OCI-LY3 (cell line): ENCODE results near the gene DACH2.

ENCODE experiments used
- H2AFZ ChIP-seq: fragments of 200-600, 300-600 bp; shearing (Covaris generic); 2 replicates; pipeline ENCODE4 v1.6.0; 2014; ENCODE audit warnings: antibody characterized with exemption, low read depth, low read length
- H3K27ac ChIP-seq: fragments of 200-600, 300-600 bp; sonication (generic); 2 replicates; pipeline ENCODE4 v1.5.1; 2014; ENCODE audit warnings: mild to moderate bottlenecking, low read length, moderate library complexity, mixed read lengths
- H3K27me3 ChIP-seq: fragments of 200-600, 300-600 bp; sonication (generic); 2 replicates; pipeline ENCODE4 v1.6.1; 2014; ENCODE audit warnings: low read depth, low read length, mixed read lengths
- H3K36me3 ChIP-seq: fragments of 200-600, 300-600 bp; sonication (generic); replicated peaks from 2 replicates; pipeline ENCODE3; 2014; ENCODE audit warnings: low read depth, low read length, mixed read lengths
- H3K4me1 ChIP-seq: fragments of 300-600, 200-600 bp; sonication (generic); 2 replicates; pipeline ENCODE4 v1.6.1; 2014; ENCODE audit warnings: low read length, mixed read lengths
- H3K4me2 ChIP-seq: fragments of 200-600, 300-600 bp; sonication (generic); 2 replicates; pipeline ENCODE4 v1.6.1; 2014; ENCODE audit warnings: low read length, mixed read lengths
- H3K4me3 ChIP-seq: fragments of 300-600, 200-600 bp; sonication (generic); 2 replicates; pipeline ENCODE4 v1.5.1; 2014; ENCODE audit warnings: antibody characterized with exemption, mild to moderate bottlenecking, low read length, moderate library complexity
- H3K79me2 ChIP-seq: fragments of 300-600, 200-600 bp; shearing (Covaris generic); 2 replicates; pipeline ENCODE4 v1.6.1; 2014; ENCODE audit warnings: mild to moderate bottlenecking, low read length, mixed read lengths
- H3K9ac ChIP-seq: fragments of 300-600, 200-600 bp; shearing (Covaris generic); 2 replicates; pipeline ENCODE4 v1.6.0; 2014; ENCODE audit warnings: mild to moderate bottlenecking, low read length, moderate library complexity
- H3K9me3 ChIP-seq: fragments of 200-600, 300-600 bp; shearing (Covaris generic); 2 replicates; pipeline ENCODE4 v1.6.1; 2014; ENCODE audit warnings: low read length, mixed read lengths; ENCODE audit not compliant: insufficient read depth
- H4K20me1 ChIP-seq: fragments of 200-600, 300-600 bp; sonication (generic); 2 replicates; pipeline ENCODE4 v1.6.1; 2016; ENCODE audit warnings: low read length, mixed read lengths; ENCODE audit not compliant: insufficient read depth
- EZH2phosphoT487 ChIP-seq: fragments of 200-600 bp; shearing (Covaris generic); IDR thresholded peaks from 2 replicates; pipeline ENCODE4 v1.6.1; 2018; ENCODE audit warnings: antibody characterized with exemption, mixed run types, low read depth
- TF ChIP-seq, protein P1 (sequence below): fragments of 200-600, 300-600 bp; sonication (generic); IDR thresholded peaks from 2 replicates; pipeline ENCODE4 v1.5.1; 2014; ENCODE audit warnings: antibody characterized with exemption, low read length, low read depth

Gene DACH2

DNA sequence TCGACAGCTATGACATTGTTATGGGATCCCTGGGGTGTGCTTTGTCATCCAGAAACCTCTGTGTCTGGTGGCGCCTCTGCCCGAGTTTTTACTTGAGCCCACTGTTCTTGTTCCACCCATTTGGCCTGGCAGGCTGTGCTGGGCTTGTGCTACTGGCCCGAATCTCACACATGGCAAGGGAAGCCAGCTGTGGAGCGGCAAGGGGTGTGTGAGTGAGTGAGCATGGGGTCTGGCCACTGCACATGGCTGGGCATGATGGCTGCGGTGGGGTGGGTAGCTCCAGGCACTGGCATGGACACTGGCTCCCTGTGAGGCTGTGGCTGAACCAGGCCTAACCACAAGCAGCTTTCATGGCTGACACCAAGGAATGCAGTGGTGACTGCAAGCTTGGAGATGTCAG is 89.2 kb downstream of the DACH2 start:
- Histone ChIP-seq H3K79me2 (no peaks in the 10 kb centered on the region), H2AFZ (0 out of 2 replicates have a peak overlapping the region, but pooled peaks have one; percentile 30), H3K9me3 (no peaks in the 10 kb centered on the region), H4K20me1 (no peaks in the 10 kb centered on the region), H3K27ac (no peak overlapping the region), H3K4me2 (no peak overlapping the region), H3K9ac (no peak overlapping the region), H3K4me1 (no peaks in the 10 kb centered on the region), H3K36me3 (no peaks in the 10 kb centered on the region), H3K27me3 (no peaks in the 10 kb centered on the region), H3K4me3 (no peak overlapping the region)
- TF ChIP-seq, protein P1, sequence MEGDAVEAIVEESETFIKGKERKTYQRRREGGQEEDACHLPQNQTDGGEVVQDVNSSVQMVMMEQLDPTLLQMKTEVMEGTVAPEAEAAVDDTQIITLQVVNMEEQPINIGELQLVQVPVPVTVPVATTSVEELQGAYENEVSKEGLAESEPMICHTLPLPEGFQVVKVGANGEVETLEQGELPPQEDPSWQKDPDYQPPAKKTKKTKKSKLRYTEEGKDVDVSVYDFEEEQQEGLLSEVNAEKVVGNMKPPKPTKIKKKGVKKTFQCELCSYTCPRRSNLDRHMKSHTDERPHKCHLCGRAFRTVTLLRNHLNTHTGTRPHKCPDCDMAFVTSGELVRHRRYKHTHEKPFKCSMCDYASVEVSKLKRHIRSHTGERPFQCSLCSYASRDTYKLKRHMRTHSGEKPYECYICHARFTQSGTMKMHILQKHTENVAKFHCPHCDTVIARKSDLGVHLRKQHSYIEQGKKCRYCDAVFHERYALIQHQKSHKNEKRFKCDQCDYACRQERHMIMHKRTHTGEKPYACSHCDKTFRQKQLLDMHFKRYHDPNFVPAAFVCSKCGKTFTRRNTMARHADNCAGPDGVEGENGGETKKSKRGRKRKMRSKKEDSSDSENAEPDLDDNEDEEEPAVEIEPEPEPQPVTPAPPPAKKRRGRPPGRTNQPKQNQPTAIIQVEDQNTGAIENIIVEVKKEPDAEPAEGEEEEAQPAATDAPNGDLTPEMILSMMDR, result no peak
- no peak for TF ChIP-seq EZH2phosphoT487

DNA sequence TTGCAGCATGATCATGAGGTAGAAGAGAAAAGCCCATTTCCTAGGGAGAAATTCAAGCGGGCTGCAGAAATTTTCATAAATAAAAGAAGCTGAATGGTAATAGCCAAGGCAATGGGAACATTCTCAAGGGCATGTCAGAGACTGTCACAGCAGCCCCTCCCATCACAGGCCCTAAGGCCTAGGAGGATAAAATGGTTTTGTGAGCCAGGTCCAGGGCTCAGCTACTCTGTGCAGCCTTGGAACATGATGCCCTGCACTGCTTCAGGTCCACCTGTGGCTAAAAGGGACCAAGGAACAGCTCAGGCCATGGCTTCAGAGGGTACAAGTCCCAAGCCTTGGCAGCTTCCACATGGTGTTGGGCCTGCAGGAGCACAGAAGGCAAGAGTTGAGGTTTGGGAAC is 93.3 kb downstream of the DACH2 start:
- H3K4me1 ChIP-seq, result no peaks in the 10 kb centered on the region
- no peak overlapping the region for H3K4me2 ChIP-seq
- H3K79me2 ChIP-seq, result no peaks in the 10 kb centered on the region
- no peaks in the 10 kb centered on the region for H3K9me3 ChIP-seq
- H4K20me1 ChIP-seq, result no peaks in the 10 kb centered on the region
- H3K27me3 ChIP-seq, result no peaks in the 10 kb centered on the region
- TF ChIP-seq EZH2phosphoT487, result no peak
- TF ChIP-seq, protein P1, result no peak
- no peak overlapping the region for H3K27ac ChIP-seq
- no peak overlapping the region for H3K9ac ChIP-seq
- H3K36me3 ChIP-seq, result no peaks in the 10 kb centered on the region
- H2AFZ ChIP-seq, result no peak overlapping the region
- no peak overlapping the region for H3K4me3 ChIP-seq

DNA sequence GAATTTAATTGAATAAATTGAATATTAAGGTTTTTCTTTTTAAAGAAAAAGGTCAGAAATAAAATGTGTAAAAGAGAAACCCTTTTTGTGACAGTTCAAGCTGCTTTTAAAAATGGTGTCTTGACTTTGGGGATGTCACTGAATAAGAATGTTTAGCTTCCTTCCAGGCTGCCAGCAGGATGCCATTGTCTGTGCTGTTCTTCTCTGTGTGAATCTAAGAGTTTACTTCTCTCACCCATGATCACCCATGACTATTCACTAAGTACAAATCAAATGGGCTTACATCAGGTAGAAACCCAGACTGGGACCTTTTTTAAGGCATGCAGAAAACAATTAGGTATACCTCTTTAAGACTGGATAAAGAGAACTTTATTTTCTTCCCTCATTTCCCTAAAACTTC is 115.3 kb downstream of the DACH2 start:
- no peaks in the 10 kb centered on the region for H3K27me3 ChIP-seq
- no peaks in the 10 kb centered on the region for H3K36me3 ChIP-seq
- no peaks in the 10 kb centered on the region for H3K4me1 ChIP-seq
- no peak for TF ChIP-seq EZH2phosphoT487
- TF ChIP-seq, protein P1, result no peak
- no peak overlapping the region for H3K4me3 ChIP-seq
- H3K79me2 ChIP-seq, result no peaks in the 10 kb centered on the region
- H3K27ac ChIP-seq, result no peak overlapping the region
- no peak overlapping the region for H3K9ac ChIP-seq
- H4K20me1 ChIP-seq, result no peaks in the 10 kb centered on the region
- H2AFZ ChIP-seq, result no peak overlapping the region
- H3K4me2 ChIP-seq, result no peak overlapping the region
- H3K9me3 ChIP-seq, result no peaks in the 10 kb centered on the region

DNA sequence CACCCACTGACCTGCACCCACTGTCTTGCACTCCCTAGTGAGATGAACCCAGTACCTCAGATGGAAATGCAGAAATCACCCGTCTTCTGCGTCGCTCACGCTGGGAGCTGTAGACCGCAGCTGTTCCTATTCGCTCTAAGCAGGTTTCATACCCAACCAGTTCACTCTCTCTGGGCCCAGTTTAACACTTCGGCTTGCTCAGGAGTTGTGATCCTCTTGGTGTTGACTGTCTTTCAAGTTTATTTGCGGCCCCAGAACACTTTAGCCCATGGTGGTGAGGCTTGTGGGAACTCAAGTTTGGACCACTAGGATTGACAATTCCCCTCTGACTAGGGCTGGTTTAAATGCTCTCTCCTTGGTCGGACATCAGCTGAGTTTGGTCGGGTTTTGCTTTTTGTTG is 147.0 kb downstream of the DACH2 start:
- no peak overlapping the region for H3K9ac ChIP-seq
- no peaks in the 10 kb centered on the region for H3K79me2 ChIP-seq
- no peak overlapping the region for H2AFZ ChIP-seq

More for the DNA sequence above, 147.0 kb downstream of the DACH2 start:
- no peak for TF ChIP-seq EZH2phosphoT487
- TF ChIP-seq, protein P1, result no peak
- Histone ChIP-seq H3K9me3 (no peaks in the 10 kb centered on the region), H3K4me3 (no peak overlapping the region), H3K4me1 (no peaks in the 10 kb centered on the region), H4K20me1 (no peaks in the 10 kb centered on the region), H3K27me3 (no peaks in the 10 kb centered on the region), H3K36me3 (no peaks in the 10 kb centered on the region), H3K4me2 (no peak overlapping the region), H3K27ac (no peak overlapping the region)
